COLO668 (cell line): ENCODE measurements around the gene CREBL2.
"Not testable (repeated sequence)": the region's sequence is repeated elsewhere in the genome, so short reads cannot be mapped to it uniquely, and the experiment has no call there.

Source experiments
- DNase-seq: peaks from one replicate; lab custom pipeline; 2025; ENCODE audit not compliant: unreplicated experiment; lab: John Stamatoyannopoulos, UW

CREBL2 gene, protein sequence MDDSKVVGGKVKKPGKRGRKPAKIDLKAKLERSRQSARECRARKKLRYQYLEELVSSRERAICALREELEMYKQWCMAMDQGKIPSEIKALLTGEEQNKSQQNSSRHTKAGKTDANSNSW

DNA sequence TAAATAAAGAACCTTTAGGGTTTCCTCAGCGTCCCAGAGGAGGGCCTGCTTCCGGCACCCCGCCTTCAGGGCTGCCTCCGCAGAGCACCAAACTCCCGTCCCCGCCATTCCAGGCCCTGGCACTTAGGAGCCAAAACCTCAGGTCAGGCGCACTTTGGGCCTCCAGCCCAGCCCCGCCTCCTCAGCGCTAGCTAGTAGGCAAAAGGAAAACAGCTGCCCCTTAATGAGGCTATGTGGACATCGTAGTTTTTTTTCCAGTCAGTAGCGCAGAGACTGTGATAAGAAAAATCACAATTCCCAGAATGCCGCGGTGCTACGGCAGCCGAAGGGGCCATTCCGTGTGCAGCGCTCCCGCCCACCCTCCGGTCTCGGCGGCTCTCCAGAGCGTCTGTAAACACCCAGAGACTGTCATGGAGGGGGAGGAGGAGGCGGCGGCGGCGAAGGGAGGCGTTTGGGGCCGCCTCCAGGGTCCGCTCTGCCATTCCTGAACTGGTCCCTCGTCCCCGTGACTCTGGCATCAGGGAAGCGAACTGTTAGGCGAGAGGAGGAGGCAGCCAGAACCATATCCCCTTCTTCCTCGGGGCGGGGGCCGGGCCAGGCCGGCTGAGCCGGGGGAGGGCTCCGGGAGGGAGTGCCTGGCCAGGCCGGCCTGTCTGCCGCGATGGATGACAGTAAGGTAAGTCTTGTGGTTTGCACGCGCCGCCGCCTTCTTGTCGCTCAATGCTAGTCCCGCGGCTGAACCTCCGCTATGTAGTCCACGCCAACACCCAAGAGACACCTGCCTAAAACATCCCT, at the start of gene CREBL2:
CREBL2 (plus strand) TSS at position 365 of the 795 bp plus-strand sequence; CDS start at position 662, 297 bp downstream.
- DNase-seq = peak; percentile 89

DNA sequence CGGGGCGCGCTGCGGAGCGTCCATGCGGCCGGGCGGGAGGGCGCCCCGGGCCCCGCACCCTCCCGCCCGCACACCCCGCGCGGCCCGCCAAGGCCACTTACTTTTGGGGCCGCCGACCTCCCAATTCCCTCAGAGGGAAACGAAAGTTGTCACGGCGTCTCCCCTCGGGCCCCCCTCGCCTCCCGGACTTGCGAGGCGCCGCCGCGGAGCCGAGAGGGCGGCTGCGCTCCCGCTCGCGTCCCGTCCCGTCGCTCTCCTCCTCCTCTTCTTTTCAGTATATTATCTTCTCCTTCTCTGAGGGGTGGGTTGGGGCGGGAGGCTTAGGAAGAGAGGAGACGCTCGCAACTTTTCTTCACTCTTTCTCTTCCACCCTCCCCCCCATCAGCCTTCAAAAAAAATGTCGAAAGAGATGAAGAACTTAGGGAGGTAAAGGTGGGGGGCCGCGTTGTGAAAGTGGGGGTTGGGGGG, 49.6 kb upstream of the CREBL2 start:
- DNase-seq = peak; percentile 57

DNA sequence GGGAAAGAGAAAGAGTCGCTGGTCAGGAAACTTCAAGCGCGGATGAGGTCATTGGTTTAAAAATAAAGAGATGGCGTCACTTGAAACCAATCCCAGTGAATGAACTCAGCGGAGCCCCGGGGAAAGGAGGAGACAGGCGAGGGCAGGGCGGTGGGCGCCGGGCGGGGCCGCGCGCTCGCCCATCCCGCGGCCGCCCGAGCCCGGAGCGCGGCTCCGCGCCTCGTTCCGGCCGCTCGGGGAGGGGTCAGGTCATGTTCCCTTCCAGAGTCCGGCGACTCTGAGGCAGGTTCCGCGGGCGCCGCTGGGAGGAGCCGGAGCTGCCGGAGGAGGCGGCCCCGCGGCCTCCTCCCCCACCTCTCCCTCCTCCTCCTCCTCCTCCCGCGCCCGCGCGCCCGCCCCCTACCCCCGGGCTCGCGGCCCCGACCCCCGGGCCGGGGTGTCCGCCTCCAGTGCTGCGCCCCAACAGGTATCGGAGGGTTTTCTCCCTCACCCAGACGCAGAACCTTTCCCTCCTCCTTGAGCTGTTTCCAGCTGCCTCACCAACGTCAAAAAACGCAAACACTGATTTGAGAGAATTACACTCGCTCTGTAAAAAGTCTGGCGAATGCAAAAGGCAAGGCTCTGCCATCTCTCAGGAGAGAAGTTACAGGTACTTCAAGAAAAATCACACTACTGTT, 49.0 kb upstream of the CREBL2 start, which contains the start of gene DUSP16:
DUSP16 (minus strand) TSS at position 279 of the 677 bp plus-strand sequence. CDS start 41,765 bp downstream, outside the sequence.
- peak; percentile 85 for DNase-seq

DNA sequence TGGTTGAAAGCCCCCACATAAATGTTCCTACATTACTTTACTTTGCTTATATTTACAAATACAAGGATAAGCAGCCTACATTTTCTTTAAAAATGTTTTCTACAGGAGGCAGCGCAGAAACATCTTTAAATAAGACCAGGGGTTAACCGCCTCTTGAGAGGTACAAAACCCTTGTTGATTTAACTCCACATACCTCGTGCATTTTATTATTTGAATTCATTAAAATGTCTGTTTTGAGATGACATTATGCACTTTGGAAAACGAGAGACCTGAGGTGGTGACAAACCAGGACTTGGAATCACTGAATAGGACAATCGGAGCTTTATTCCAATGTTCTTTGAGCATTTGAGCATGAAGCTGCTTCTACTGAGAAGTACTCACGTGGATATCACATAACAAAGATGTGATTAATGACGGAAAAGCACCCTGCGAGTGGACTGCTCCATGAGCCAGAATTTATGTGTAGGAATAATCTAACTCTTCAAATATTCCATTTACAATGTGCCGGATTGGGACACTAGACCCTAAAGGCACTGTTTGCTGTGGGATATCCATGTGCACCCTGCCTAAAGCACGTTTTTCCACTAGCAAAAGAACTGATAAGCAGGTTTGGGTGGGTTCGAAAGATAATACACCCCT, 48.3 kb upstream of the CREBL2 start:
- DNase-seq = peak; percentile 8

- no peak for DNase-seq
These were observed 46.8 kb upstream of the CREBL2 start for GRCh38 chr12:12564911-12565310.

DNA sequence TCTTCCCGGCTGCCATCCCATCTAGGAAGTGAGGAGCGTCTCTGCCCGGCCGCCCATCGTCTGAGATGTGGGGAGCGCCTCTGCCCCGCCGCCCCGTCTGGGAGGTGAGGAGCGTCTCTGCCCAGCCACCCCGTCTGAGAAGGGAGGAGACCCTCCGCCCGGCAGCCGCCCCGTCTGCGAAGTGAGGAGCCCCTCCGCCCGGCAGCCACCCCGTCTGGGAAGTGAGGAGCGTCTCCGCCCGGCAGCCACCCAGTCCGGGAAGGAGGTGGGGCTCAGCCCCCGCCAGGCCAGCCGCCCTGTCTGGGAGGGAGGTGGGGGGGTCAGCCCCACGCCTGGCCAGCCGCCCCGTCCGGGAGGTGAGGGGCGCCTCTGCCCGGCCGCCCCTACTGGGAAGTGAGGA, 45.7 kb upstream of the CREBL2 start:
- DNase-seq = not testable (repeated sequence)

- no peak for DNase-seq
These were observed 39.0 kb upstream of the CREBL2 start for GRCh38 chr12:12572659-12573058.

GRCh38 chr12:12577786-12578185, 33.9 kb upstream of the CREBL2 start:
- DNase-seq = no peak

GRCh38 chr12:12580716-12581115, 31.0 kb upstream of the CREBL2 start:
- not testable (repeated sequence) for DNase-seq

GRCh38 chr12:12582193-12582881, 29.3 kb upstream of the CREBL2 start:
- DNase-seq = no peak

GRCh38 chr12:12582895-12583303, 28.8 kb upstream of the CREBL2 start:
- DNase-seq = no peak

DNA sequence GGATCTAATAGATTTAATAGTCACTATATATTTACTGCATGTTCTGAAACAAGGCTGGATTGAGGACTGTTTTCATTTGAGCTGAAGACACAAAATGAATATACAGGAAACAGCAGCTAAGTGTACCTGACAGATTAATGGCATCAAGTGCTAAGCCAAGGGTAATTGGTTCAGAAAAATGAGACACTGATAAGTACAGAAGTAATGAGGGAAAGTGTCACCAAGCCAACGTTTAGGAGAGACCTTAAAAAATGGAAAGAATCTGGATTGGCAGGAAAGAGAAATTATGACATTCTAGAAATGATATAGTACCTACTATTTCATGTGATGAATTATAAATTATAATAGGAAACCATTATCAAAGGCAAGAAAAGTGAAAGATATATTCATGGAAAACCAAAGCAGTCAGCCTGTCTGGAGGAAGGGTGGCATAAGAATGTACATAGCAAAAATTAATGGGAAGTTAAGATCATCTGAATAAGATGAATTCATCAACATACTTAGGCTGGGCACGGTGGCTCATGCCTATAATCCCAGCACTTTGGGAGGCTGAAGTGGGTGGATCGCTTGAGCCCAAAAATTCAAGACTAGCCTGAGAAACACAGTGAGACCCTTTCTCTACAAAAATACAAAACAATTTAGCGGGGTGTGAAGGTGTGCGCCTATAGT, 28.0 kb upstream of the CREBL2 start:
- DNase-seq = no peak

DNA sequence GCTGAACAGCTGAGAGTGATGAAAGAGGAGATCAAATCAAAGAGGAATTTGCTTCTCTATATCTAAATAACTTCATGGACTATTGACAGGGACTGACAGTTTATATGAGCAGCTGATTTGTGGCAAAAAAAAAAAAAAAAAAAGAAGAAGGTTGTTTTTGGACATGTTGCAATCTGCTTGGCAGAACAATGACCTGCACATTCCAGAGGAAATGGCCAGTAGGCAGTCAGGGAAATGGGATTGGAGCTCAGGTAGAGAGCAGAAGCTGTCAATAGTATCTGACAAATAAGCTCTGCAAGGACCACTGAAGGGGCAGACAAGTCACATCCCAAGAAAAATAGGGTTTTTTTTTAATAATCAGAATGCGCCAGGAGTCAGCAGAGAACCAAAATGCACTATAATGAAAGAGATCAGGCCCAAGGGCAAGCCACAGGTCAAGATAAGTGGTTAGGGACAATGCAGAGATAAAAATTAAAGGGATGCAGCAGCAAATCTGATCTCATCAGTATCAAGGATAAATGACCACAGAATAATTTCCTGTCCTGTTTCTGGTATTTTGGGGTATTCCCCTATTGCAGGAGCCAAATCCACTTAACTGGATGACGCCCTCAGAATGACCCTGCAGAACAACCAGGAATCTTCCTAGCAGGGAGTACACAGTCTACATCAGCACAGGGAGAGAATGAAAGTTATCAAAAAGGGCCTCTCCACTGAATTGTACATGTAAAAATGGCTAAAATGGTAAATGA, 26.4 kb upstream of the CREBL2 start:
- no peak for DNase-seq

DNA sequence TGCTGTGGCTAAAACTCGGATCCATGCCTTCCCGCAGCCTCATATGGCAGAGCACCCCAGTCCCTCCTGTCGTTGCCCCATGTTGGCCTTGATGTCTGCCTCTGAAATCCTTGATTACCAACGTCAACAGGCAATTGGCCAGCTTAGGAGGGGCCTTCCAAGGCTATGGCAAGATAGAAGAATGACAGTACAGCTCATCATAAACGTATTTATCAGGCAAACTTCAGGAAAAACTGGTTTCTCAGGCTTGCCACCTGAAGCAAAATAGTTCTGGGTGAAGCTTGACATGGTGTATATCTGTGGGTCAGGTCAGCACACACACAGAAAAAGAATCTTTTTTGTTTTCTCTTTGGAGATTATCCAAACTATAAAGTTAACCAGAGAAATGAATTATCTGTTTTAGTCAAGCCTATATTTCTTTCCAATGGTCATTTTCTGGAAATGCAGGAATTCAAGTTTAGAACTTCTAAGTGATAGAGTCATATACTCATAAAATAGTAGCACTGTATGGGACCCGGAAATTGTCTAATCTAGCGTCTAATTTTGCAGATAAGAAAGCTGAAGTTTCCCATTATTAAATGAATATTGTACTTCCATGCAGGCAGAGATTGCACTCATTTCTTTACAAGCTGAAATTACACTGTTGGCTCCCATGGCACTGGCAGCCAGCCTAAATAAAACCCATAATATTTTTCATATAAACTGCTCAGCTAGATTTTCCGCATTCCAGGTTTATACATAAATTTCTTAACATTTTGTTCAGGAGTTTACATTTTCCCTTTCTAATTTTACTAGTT, 24.6 kb upstream of the CREBL2 start:
- no peak for DNase-seq

GRCh38 chr12:12587878-12588277, 23.8 kb upstream of the CREBL2 start:
- no peak for DNase-seq

GRCh38 chr12:12588436-12588835, 23.2 kb upstream of the CREBL2 start:
- not testable (repeated sequence) for DNase-seq

- DNase-seq = no peak
These were observed 20.7 kb upstream of the CREBL2 start for GRCh38 chr12:12590961-12591360.

- DNase-seq = no peak
These were observed 18.7 kb upstream of the CREBL2 start for GRCh38 chr12:12592930-12593329.

DNA sequence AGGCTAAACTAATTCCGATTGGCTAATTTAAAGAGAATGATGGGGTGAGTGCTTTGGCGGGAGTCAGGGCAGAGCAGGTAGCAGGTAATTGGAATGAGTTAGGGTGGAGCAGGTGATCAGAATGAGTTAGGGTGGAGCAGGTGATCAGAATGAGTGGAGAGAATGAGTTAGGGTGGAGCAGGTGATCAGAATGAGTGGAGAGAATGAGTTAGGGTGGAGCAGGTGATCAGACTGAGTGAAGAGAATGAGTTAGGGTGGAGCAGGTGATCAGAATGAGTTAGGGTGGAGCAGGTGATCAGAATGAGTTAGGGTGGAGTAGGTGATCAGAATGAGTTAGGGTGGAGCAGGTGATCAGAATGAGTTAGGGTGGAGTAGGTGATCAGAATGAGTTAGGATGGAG, 15.7 kb upstream of the CREBL2 start:
- not testable (repeated sequence) for DNase-seq
